Activated CD8-positive, alpha-beta T cell treated with anti-CD3 and anti-CD28 coated beads for 36 hours (primary cell): ENCODE data around the gene ATAD2B. TPM values are rescaled to one million over a fixed set of nuclear protein-coding genes. Genes with fewer than 3 reads are reported as not detected.

ENCODE experiments used
- ATAC-seq: fragments of 200-7000 bp; cut with Tn5 transposase; one replicate; pipeline ENCODE4 v1.10.0; 2021; ENCODE audit warnings: mild to moderate bottlenecking, moderate library complexity
- CTCF ChIA-PET: fragments of 350-600 bp; sonication (Branson Sonifier 250); formaldehyde crosslinking; loops from one replicate; lab custom pipeline; 2021; ENCODE audit warnings: antibody characterized with exemption; lab: Charles Lee
- POLR2A ChIA-PET: fragments of 350-600 bp; sonication (Branson Sonifier 250); formaldehyde crosslinking; loops from one replicate; lab custom pipeline; 2021; ENCODE audit warnings: antibody characterized with exemption; lab: Charles Lee
- DNase-seq: peaks from one replicate; pipeline ENCODE4 v3.0.0-alpha.2; 2020
- H3K27ac Mint-ChIP-seq: one replicate; pipeline ENCODE4 v1.8.0; 2021; ENCODE audit warnings: mild to moderate bottlenecking, mixed read lengths
- H3K27me3 Mint-ChIP-seq: one replicate; pipeline ENCODE4 v1.8.0; 2021; ENCODE audit warnings: mixed read lengths
- H3K36me3 Mint-ChIP-seq: one replicate; pipeline ENCODE4 v1.8.0; 2021; ENCODE audit warnings: low read depth, mixed read lengths
- H3K4me1 Mint-ChIP-seq: one replicate; pipeline ENCODE4 v1.8.0; 2021; ENCODE audit warnings: low read depth, mixed read lengths
- H3K4me3 Mint-ChIP-seq: one replicate; pipeline ENCODE4 v1.8.0; 2021; ENCODE audit warnings: mild to moderate bottlenecking, moderate library complexity, mixed read lengths
- H3K9me3 Mint-ChIP-seq: one replicate; pipeline ENCODE4 v1.8.0; 2021; ENCODE audit warnings: mixed read lengths
- CTCF ChIP-seq: fragments of 200-600 bp; IDR thresholded peaks from one replicate; pipeline ENCODE4 v1.8.0; 2022; ENCODE audit warnings: antibody characterized with exemption, mild to moderate bottlenecking
- intact Hi-C: fragments of 100-400 bp; cut with micrococcal nuclease; formaldehyde crosslinking; loops from one replicate; pipeline ENCODE4 v1.10.0; 2022
- total RNA-seq, 2 experiments: library from RNA; stranded (reverse); gene quantifications; one replicate each; pipeline ENCODE4 v1.2.3, GENCODE V29; 2021

Gene ATAD2B
- total RNA-seq, 2 experiments from 2014 or later: 12.5 to 13.2 TPM

GRCh38 chr2:23947350-23947749, 20.4 kb upstream of the ATAD2B start:
- H3K9me3 Mint-ChIP-seq: no peaks in the 10 kb centered on the region
- ATAC-seq: no peak
- ChIA-PET POLR2A (no interaction called here), CTCF (interaction anchor here (1.4 to 2.7 kb wide), 2 partner anchors 21 to 127 kb away, joined by 3 to 12 read pairs; partner anchors contain the start of gene ATAD2B)
- no peak for TF ChIP-seq CTCF
- H3K27me3 Mint-ChIP-seq: no peaks in the 10 kb centered on the region
- intact Hi-C loops: no loop called here
- H3K4me1 Mint-ChIP-seq: peaks cover 14% of the 10 kb centered on the region
- H3K4me3 Mint-ChIP-seq: no peak overlapping the region
- H3K27ac Mint-ChIP-seq: no peak overlapping the region
- DNase-seq: no peak
- H3K36me3 Mint-ChIP-seq: peaks cover 6% of the 10 kb centered on the region

GRCh38 chr2:23944976-23945375, 18.1 kb upstream of the ATAD2B start:
- ChIA-PET POLR2A (interaction anchor here (1.0 to 2.7 kb wide), 2 partner anchors 18 to 103 kb away, joined by 3 to 14 read pairs; partner anchors contain the start of gene ATAD2B), CTCF (interaction anchor here (1.8 kb wide), 1 partner anchor 18 kb away, joined by 9 read pairs; the partner anchor contains the start of gene ATAD2B)
- Mint-ChIP-seq H3K4me3 (no peak overlapping the region), H3K4me1 (peaks cover 18% of the 10 kb centered on the region), H3K9me3 (no peaks in the 10 kb centered on the region), H3K27ac (no peak overlapping the region), H3K27me3 (no peaks in the 10 kb centered on the region), H3K36me3 (peaks cover 8% of the 10 kb centered on the region)
- TF ChIP-seq CTCF: no peak
- DNase-seq (no peak), ATAC-seq (no peak)
- intact Hi-C loops: no loop called here

GRCh38 chr2:23944527-23944926, 17.6 kb upstream of the ATAD2B start:
- no peaks in the 10 kb centered on the region for H3K27me3 Mint-ChIP-seq
- H3K9me3 Mint-ChIP-seq: no peaks in the 10 kb centered on the region
- no peak for ATAC-seq
- TF ChIP-seq CTCF: no peak
- no peak overlapping the region for H3K4me3 Mint-ChIP-seq
- intact Hi-C loops: no loop called here
- POLR2A ChIA-PET: interaction anchor here (2.7 kb wide), 1 partner anchor 18 kb away, joined by 14 read pairs; the partner anchor contains the start of gene ATAD2B
- peaks cover 9% of the 10 kb centered on the region for H3K36me3 Mint-ChIP-seq
- CTCF ChIA-PET: interaction anchor here (1.8 kb wide), 1 partner anchor 18 kb away, joined by 9 read pairs; the partner anchor contains the start of gene ATAD2B
- H3K4me1 Mint-ChIP-seq: peaks cover 18% of the 10 kb centered on the region
- no peak for DNase-seq
- no peak overlapping the region for H3K27ac Mint-ChIP-seq

- Mint-ChIP-seq H3K4me1 (peaks cover 26% of the 10 kb centered on the region), H3K4me3 (no peak overlapping the region), H3K9me3 (no peaks in the 10 kb centered on the region), H3K27me3 (peaks cover 8% of the 10 kb centered on the region), H3K36me3 (peaks cover 10% of the 10 kb centered on the region), H3K27ac (no peak overlapping the region)
- no peak for DNase-seq
- no peak for ATAC-seq
- ChIA-PET POLR2A (interaction anchor here (0.5 to 2.7 kb wide), 2 partner anchors 13 to 17 kb away, joined by 3 to 14 read pairs; partner anchors contain the start of gene ATAD2B), CTCF (interaction anchor here (1.8 kb wide), 1 partner anchor 17 kb away, joined by 9 read pairs; the partner anchor contains the start of gene ATAD2B)
- intact Hi-C loops: no loop called here
- TF ChIP-seq CTCF: no peak
Observed at GRCh38 chr2:23943666-23944065, 16.7 kb upstream of the ATAD2B start.

GRCh38 chr2:23941644-23942043, 14.7 kb upstream of the ATAD2B start:
- no peak for DNase-seq
- CTCF ChIA-PET: interaction anchor here (7.3 kb wide), 1 partner anchor 15 kb away, joined by 74 read pairs; the partner anchor contains the start of gene ATAD2B
- Mint-ChIP-seq H3K27me3 (peaks cover 9% of the 10 kb centered on the region), H3K36me3 (peaks cover 10% of the 10 kb centered on the region), H3K4me3 (peak overlapping the region; percentile 31), H3K27ac (no peak overlapping the region), H3K4me1 (peaks cover 24% of the 10 kb centered on the region), H3K9me3 (no peaks in the 10 kb centered on the region)
- no peak for ATAC-seq
- no peak for TF ChIP-seq CTCF
- POLR2A ChIA-PET: interaction anchor here (1.2 to 1.3 kb wide), 2 partner anchors 15 to 58 kb away, joined by 3 to 7 read pairs; partner anchors contain the start of gene ATAD2B
- intact Hi-C loops: no loop called here
